HepG2 (cell line): ENCODE measurements around the gene CNOT1. TPM values are rescaled to one million over a fixed set of nuclear protein-coding genes. Genes with fewer than 3 reads are reported as not detected.

Experiments
- ATAD3A ChIP-seq: sonication (generic); formaldehyde crosslinking; IDR thresholded peaks from 2 replicates; pipeline ENCODE4 v1.4.0; 2020; ENCODE audit warnings: missing genetic modification reagents
- ERF ChIP-seq: IDR thresholded peaks from 2 replicates; pipeline ENCODE4 v1.6.1; 2018; ENCODE audit warnings: missing biosample characterization, missing genetic modification reagents
- ISX ChIP-seq: sonication (generic); formaldehyde crosslinking; conservative IDR thresholded peaks from 2 replicates; pipeline ENCODE4 v1.5.0; 2020; ENCODE audit warnings: missing genetic modification reagents
- PHF5A ChIP-seq: IDR thresholded peaks from one replicate; pipeline ENCODE4 v1.6.1; 2018; ENCODE audit warnings: low read depth, missing genetic modification reagents; ENCODE audit not compliant: unreplicated experiment
- PPARG ChIP-seq: conservative IDR thresholded peaks from 2 replicates; pipeline ENCODE4 v1.6.1; 2016; ENCODE audit warnings: missing biosample characterization, missing genetic modification reagents
- SCMH1 ChIP-seq: sonication (generic); formaldehyde crosslinking; IDR thresholded peaks from 2 replicates; pipeline ENCODE4 v1.9.0; 2021; ENCODE audit warnings: missing genetic modification reagents, mild to moderate bottlenecking, borderline replicate concordance
- SMAD9 ChIP-seq: sonication (generic); formaldehyde crosslinking; IDR thresholded peaks from 2 replicates; pipeline ENCODE4 v1.5.1; 2020; ENCODE audit warnings: mild to moderate bottlenecking, missing genetic modification reagents
- ZBTB4 ChIP-seq: sonication (generic); formaldehyde crosslinking; IDR thresholded peaks from 2 replicates; pipeline ENCODE4 v1.4.0; 2020; ENCODE audit warnings: missing genetic modification reagents, mild to moderate bottlenecking, borderline replicate concordance
- ZBTB49 ChIP-seq: sonication (generic); formaldehyde crosslinking; IDR thresholded peaks from 2 replicates; pipeline ENCODE4 v1.4.0; 2020; ENCODE audit warnings: missing genetic modification reagents, borderline replicate concordance
- ZNF354B ChIP-seq: sonication (generic); formaldehyde crosslinking; IDR thresholded peaks from 2 replicates; pipeline ENCODE4 v1.8.0; 2022; ENCODE audit warnings: mild to moderate bottlenecking, missing genetic modification reagents
- ZNF501 ChIP-seq: sonication (generic); formaldehyde crosslinking; IDR thresholded peaks from 2 replicates; pipeline ENCODE4 v1.5.1; 2020; ENCODE audit warnings: mild to moderate bottlenecking, moderate library complexity, missing genetic modification reagents
- ZNF609 ChIP-seq: sonication (generic); formaldehyde crosslinking; IDR thresholded peaks from 2 replicates; pipeline ENCODE4 v1.4.0; 2020; ENCODE audit warnings: mild to moderate bottlenecking, missing genetic modification reagents, borderline replicate concordance
- ZSCAN22 ChIP-seq: sonication (generic); formaldehyde crosslinking; IDR thresholded peaks from 2 replicates; pipeline ENCODE4 v1.4.0; 2020; ENCODE audit warnings: mild to moderate bottlenecking, missing genetic modification reagents
- polyA plus RNA-seq, 8 experiments: library from polyadenylated mRNA; depleted of rRNA in 3 of 8; stranded (reverse) in 7 of 8; unstranded in 1 of 8; fragments of >200 nt; fragmentation: Illumina TruSeq in 4 of 8; extraction: Trizol in 4 of 8; gene quantifications; 2 replicates each; pipeline versions ENCODE4 v1.2.1 to v1.2.3, GENCODE V29; 2011 to 2016; ENCODE audit warnings: low read depth in 4 of 8, missing spikeins in 1 of 8, mixed read lengths in 1 of 8; ENCODE audit not compliant: insufficient read depth in 1 of 8
- total RNA-seq, 5 experiments: library from RNA; depleted of rRNA; stranded (reverse); fragments of >200 nt; fragmentation: Illumina TruSeq; extraction: Trizol; gene quantifications; 2 replicates each; pipeline ENCODE4 v1.2.3, GENCODE V29; 2016; ENCODE audit warnings: low read depth in 1 of 5
- TF ChIP-seq, protein P1 (sequence below): fragments of 450-650 bp; IDR thresholded peaks from 2 replicates; pipeline ENCODE4 v1.6.1; 2017
- TF ChIP-seq, protein P2 (sequence below): IDR thresholded peaks from 2 replicates; pipeline ENCODE4 v1.6.1; 2016; ENCODE audit warnings: low read depth, borderline replicate concordance

The CNOT1 gene
- total and polyA plus RNA-seq, 2 of the 13 experiments (the other 11 are each of a cell fraction or from before 2014, with no cell fraction given), result 188 to 232 TPM

GRCh38 chr16:58629733-58630640 is at the start of gene CNOT1 (continued):
- 0 out of 2 replicates have a peak, but pooled peaks have one; percentile 12 for TF ChIP-seq ZNF609 (CRISPR knock-in tag)
- TF ChIP-seq, protein P1, sequence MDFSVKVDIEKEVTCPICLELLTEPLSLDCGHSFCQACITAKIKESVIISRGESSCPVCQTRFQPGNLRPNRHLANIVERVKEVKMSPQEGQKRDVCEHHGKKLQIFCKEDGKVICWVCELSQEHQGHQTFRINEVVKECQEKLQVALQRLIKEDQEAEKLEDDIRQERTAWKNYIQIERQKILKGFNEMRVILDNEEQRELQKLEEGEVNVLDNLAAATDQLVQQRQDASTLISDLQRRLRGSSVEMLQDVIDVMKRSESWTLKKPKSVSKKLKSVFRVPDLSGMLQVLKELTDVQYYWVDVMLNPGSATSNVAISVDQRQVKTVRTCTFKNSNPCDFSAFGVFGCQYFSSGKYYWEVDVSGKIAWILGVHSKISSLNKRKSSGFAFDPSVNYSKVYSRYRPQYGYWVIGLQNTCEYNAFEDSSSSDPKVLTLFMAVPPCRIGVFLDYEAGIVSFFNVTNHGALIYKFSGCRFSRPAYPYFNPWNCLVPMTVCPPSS, result no peak
- peak; percentile 54; the same call in 1 of the 2 replicates for TF ChIP-seq ZBTB49
- TF ChIP-seq PPARG (CRISPR knock-in tag), result no peak
- TF ChIP-seq SMAD9, result peak; percentile 76; the same call in 1 of the 2 replicates
- no peak for TF ChIP-seq SCMH1 (CRISPR knock-in tag)
- TF ChIP-seq PHF5A, result no peak
- peak; percentile 85; the same call in 1 of the 2 replicates for TF ChIP-seq ERF (CRISPR knock-in tag)
- TF ChIP-seq, protein P2, sequence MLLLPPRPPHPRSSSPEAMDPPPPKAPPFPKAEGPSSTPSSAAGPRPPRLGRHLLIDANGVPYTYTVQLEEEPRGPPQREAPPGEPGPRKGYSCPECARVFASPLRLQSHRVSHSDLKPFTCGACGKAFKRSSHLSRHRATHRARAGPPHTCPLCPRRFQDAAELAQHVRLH (CRISPR knock-in tag), result peak; percentile 89
- no peak for TF ChIP-seq ATAD3A
- peak; percentile 82; the same call in 1 of the 2 replicates for TF ChIP-seq ZSCAN22 (CRISPR knock-in tag)
- TF ChIP-seq ISX (CRISPR knock-in tag), result peak; percentile 22; the same call in 1 of the 2 replicates
- no peak for TF ChIP-seq ZBTB4 (CRISPR knock-in tag)
- TF ChIP-seq ZNF501 (CRISPR knock-in tag), result peak; percentile 86
- no peak for TF ChIP-seq ZNF354B (CRISPR knock-in tag)
